OCI-LY1 (cell line): ENCODE measurements around the gene LAG3.

Source experiments
- H2AFZ ChIP-seq: fragments of 200-600 bp; sonication (generic), shearing (Covaris generic); 2 replicates; pipeline ENCODE4 v1.6.0; 2014; ENCODE audit warnings: antibody characterized with exemption, mild to moderate bottlenecking, low read length
- H3F3A ChIP-seq: fragments of 200-600 bp; sonication (generic), shearing (Covaris generic); 2 replicates; pipeline ENCODE4 v1.6.0; 2014; ENCODE audit warnings: mild to moderate bottlenecking, antibody characterized with exemption, low read length, moderate library complexity; ENCODE audit not compliant: insufficient read depth
- H3K27ac ChIP-seq: fragments of 200-600 bp; sonication (generic); 2 replicates; pipeline ENCODE4 v1.5.1; 2014; ENCODE audit warnings: low read length, mixed run types, mild to moderate bottlenecking, low read depth; ENCODE audit not compliant: poor library complexity, severe bottlenecking
- H3K27me3 ChIP-seq: fragments of 200-600 bp; sonication (generic); 2 replicates; pipeline ENCODE4 v1.6.0; 2014; ENCODE audit warnings: antibody characterized with exemption, mild to moderate bottlenecking, low read length, moderate library complexity; ENCODE audit not compliant: insufficient read depth
- H3K36me3 ChIP-seq: fragments of 200-600 bp; sonication (generic); 2 replicates; pipeline ENCODE4 v1.6.1; 2014; ENCODE audit warnings: mild to moderate bottlenecking, antibody characterized with exemption, low read length, moderate library complexity, mixed read lengths; ENCODE audit not compliant: insufficient read depth
- H3K4me1 ChIP-seq: fragments of 200-600 bp; sonication (generic); 2 replicates; pipeline ENCODE4 v1.5.1; 2014; ENCODE audit warnings: mild to moderate bottlenecking, low read length, moderate library complexity; ENCODE audit not compliant: insufficient read depth, severe bottlenecking
- H3K4me2 ChIP-seq: fragments of 200-600 bp; sonication (generic), shearing (Covaris generic); 2 replicates; pipeline ENCODE4 v1.6.1; 2014; ENCODE audit warnings: low read length
- H3K4me3 ChIP-seq: fragments of 200-600 bp; sonication (generic); 2 replicates; pipeline ENCODE4 v1.5.1; 2014; ENCODE audit warnings: low read length, low read depth, mild to moderate bottlenecking, mixed read lengths; ENCODE audit not compliant: poor library complexity, severe bottlenecking
- H3K79me2 ChIP-seq: fragments of 200-600 bp; shearing (Covaris generic); 2 replicates; pipeline ENCODE4 v1.6.1; 2016; ENCODE audit warnings: mixed run types, low read length, mixed read lengths; ENCODE audit not compliant: insufficient read depth
- H3K9ac ChIP-seq: fragments of 200-600 bp; sonication (generic), shearing (Covaris generic); 2 replicates; pipeline ENCODE4 v1.6.1; 2014; ENCODE audit warnings: mild to moderate bottlenecking, low read length, mixed read lengths
- H3K9me2 ChIP-seq: fragments of 200-600 bp; sonication (generic), shearing (Covaris generic); 2 replicates; pipeline ENCODE4 v1.6.1; 2014; ENCODE audit warnings: low read depth, mild to moderate bottlenecking, low read length, mixed read lengths
- H3K9me3 ChIP-seq: fragments of 200-600 bp; shearing (Covaris generic); 2 replicates; pipeline ENCODE4 v1.6.1; 2014; ENCODE audit warnings: low read length, mixed read lengths
- H4K20me1 ChIP-seq: fragments of 200-600 bp; sonication (generic), shearing (Covaris generic); 2 replicates; pipeline ENCODE4 v1.6.0; 2016; ENCODE audit warnings: mild to moderate bottlenecking, low read length; ENCODE audit not compliant: insufficient read depth
- CTCF ChIP-seq: fragments of 200-600 bp; sonication (generic), shearing (Covaris generic); IDR thresholded peaks from 2 replicates; pipeline ENCODE4 v1.5.1; 2017; ENCODE audit warnings: mild to moderate bottlenecking, antibody characterized with exemption, low read length, moderate library complexity, mixed read lengths
- EZH2 ChIP-seq: fragments of 200-600 bp; sonication (generic), shearing (Covaris generic); IDR thresholded peaks from 2 replicates; pipeline ENCODE4 v1.8.0; 2017; ENCODE audit warnings: borderline replicate concordance, mixed run types, mild to moderate bottlenecking, antibody characterized with exemption, low read length, moderate library complexity, mixed read lengths

Gene LAG3

DNA sequence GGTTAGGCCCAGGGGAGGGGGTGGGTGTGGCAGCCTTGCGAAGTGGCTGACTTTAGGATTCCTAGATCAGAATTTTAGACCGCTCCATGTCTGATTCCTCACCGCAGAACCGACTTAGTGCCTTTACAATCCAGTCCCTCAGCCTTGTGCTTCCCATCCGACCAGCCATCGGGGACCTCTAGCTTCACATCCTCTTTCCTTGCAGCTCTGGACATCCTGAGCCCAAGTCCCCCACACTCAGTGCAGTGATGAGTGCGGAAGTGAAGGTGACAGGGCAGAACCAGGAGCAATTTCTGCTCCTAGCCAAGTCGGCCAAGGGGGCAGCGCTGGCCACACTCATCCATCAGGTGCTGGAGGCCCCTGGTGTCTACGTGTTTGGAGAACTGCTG lies 47.9 kb upstream of the LAG3 start:
- no peak for TF ChIP-seq EZH2
- TF ChIP-seq CTCF: no peak
- Histone ChIP-seq H3F3A (peaks cover 7% of the 10 kb centered on the region; the same call in 1 of the 2 replicates), H3K4me3 (peak overlapping the region; percentile 69), H3K9me2 (no peaks in the 10 kb centered on the region), H3K36me3 (peaks cover 15% of the 10 kb centered on the region), H4K20me1 (no peaks in the 10 kb centered on the region), H3K27me3 (no peaks in the 10 kb centered on the region), H3K4me1 (peaks cover 37% of the 10 kb centered on the region), H3K4me2 (peak overlapping the region; percentile 89), H2AFZ (no peak overlapping the region), H3K27ac (peak overlapping the region; percentile 72), H3K9me3 (no peaks in the 10 kb centered on the region), H3K9ac (peak overlapping the region; percentile 78), H3K79me2 (no peaks in the 10 kb centered on the region)

DNA sequence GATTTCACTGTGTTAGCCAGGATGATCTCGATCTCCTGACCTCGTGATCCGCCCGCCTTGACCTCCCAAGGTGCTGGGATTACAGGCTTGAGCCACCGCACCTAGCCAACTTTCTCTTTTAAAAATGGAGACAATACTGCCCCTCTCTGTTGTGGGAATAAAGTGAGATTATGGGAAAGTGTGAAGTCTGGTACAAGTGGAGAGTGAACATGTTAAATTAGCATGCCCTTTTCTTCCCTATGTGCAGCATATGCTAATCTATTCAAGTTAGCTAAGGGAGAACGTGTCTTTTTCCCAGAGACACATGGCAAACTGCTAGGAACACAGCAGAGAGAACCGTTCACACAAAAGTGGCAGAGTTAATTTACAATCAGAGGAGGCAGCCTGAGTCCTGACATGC lies 47.0 kb upstream of the LAG3 start:
- Histone ChIP-seq H3K9me2 (no peaks in the 10 kb centered on the region), H3K27ac (no peak overlapping the region), H3K36me3 (peaks cover 24% of the 10 kb centered on the region), H4K20me1 (no peaks in the 10 kb centered on the region), H3F3A (peaks cover 7% of the 10 kb centered on the region; the same call in 1 of the 2 replicates), H3K4me3 (peak overlapping the region; percentile 69), H3K9me3 (no peaks in the 10 kb centered on the region), H3K27me3 (no peaks in the 10 kb centered on the region), H3K79me2 (no peaks in the 10 kb centered on the region), H3K4me2 (peak overlapping the region; percentile 89), H3K9ac (peak overlapping the region; percentile 78; the same call in 1 of the 2 replicates), H2AFZ (no peak overlapping the region), H3K4me1 (peaks cover 37% of the 10 kb centered on the region)
- TF ChIP-seq EZH2 (no peak), CTCF (no peak)

DNA sequence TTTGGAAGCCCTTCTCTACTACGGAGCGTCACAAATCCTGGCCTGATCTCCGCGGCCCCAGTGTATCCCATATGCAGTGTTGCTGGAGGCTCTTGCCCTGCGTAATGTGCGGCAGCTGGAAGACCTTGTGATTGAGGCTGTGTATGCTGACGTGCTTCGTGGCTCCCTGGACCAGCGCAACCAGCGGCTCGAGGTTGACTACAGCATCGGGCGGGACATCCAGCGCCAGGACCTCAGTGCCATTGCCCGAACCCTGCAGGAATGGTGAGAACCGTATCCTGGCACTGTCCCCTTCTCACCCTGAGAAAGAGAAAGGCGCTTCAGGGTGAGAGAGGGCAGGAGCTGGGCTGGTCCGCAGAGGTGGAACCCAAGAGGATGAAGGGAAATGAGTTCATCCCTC lies 43.1 kb upstream of the LAG3 start:
- TF ChIP-seq CTCF (no peak), EZH2 (no peak)
- Histone ChIP-seq H4K20me1 (no peaks in the 10 kb centered on the region), H3K9ac (no peak overlapping the region), H3K4me1 (peaks cover 28% of the 10 kb centered on the region), H3K27ac (no peak overlapping the region), H3K9me2 (no peaks in the 10 kb centered on the region), H3K36me3 (peaks cover 36% of the 10 kb centered on the region), H3K9me3 (no peaks in the 10 kb centered on the region), H2AFZ (no peak overlapping the region), H3K79me2 (no peaks in the 10 kb centered on the region), H3K27me3 (no peaks in the 10 kb centered on the region), H3K4me3 (no peak overlapping the region), H3K4me2 (no peak overlapping the region), H3F3A (no peaks in the 10 kb centered on the region)
